ENCODE measurements around the gene PCDHGA7. TPM values are rescaled to one million over a fixed set of nuclear protein-coding genes. Genes with fewer than 3 reads are reported as not detected.
A peak's percentile ranks its signal among the peaks of the same experiment; 100 is the strongest.
"Not testable (repeated sequence)": the region's sequence is repeated elsewhere in the genome, so short reads cannot be mapped to it uniquely, and the experiment has no call there.

Gene PCDHGA7
- total RNA-seq, 1 donor from 2014 or later = 6.3 TPM

- peaks cover 4% of the 10 kb centered on the region for H3K27me3 Mint-ChIP-seq (ENCODE audit: unreplicated experiment)
- peaks cover 54% of the 10 kb centered on the region for H3K36me3 Mint-ChIP-seq (ENCODE audit: low read depth, unreplicated experiment)
These were observed 803 bp downstream of the PCDHGA7 start for GRCh38 chr5:141383345-141383744.

GRCh38 chr5:141384471-141385267, 2.1 kb downstream of the PCDHGA7 start:
- Mint-ChIP-seq H3K27ac (ENCODE audit: unreplicated experiment) (no peak overlapping the region), H3K27me3 (ENCODE audit: unreplicated experiment) (peaks cover 4% of the 10 kb centered on the region), H3K4me1 (ENCODE audit: unreplicated experiment) (no peaks in the 10 kb centered on the region), H3K36me3 (ENCODE audit: low read depth, unreplicated experiment) (peaks cover 65% of the 10 kb centered on the region), H3K9me3 (ENCODE audit: unreplicated experiment) (peaks cover 32% of the 10 kb centered on the region), H3K4me3 (ENCODE audit: unreplicated experiment) (peak overlapping the region; percentile 62)
- TF ChIP-seq, protein P1, sequence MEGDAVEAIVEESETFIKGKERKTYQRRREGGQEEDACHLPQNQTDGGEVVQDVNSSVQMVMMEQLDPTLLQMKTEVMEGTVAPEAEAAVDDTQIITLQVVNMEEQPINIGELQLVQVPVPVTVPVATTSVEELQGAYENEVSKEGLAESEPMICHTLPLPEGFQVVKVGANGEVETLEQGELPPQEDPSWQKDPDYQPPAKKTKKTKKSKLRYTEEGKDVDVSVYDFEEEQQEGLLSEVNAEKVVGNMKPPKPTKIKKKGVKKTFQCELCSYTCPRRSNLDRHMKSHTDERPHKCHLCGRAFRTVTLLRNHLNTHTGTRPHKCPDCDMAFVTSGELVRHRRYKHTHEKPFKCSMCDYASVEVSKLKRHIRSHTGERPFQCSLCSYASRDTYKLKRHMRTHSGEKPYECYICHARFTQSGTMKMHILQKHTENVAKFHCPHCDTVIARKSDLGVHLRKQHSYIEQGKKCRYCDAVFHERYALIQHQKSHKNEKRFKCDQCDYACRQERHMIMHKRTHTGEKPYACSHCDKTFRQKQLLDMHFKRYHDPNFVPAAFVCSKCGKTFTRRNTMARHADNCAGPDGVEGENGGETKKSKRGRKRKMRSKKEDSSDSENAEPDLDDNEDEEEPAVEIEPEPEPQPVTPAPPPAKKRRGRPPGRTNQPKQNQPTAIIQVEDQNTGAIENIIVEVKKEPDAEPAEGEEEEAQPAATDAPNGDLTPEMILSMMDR (IDR thresholded peaks at IDR 0.05; ENCODE audit: unreplicated experiment) = no peak
- DNase-seq (ENCODE audit: low spot score) = no peak

More at GRCh38 chr5:141383345-141383744, 803 bp downstream of the PCDHGA7 start:
- TF ChIP-seq, protein P1 (IDR thresholded peaks at IDR 0.05; ENCODE audit: unreplicated experiment) = no peak
- H3K4me3 Mint-ChIP-seq (ENCODE audit: unreplicated experiment) = peak overlapping the region; percentile 89
- H3K4me1 Mint-ChIP-seq (ENCODE audit: unreplicated experiment) = no peaks in the 10 kb centered on the region
- no peak overlapping the region for H3K27ac Mint-ChIP-seq (ENCODE audit: unreplicated experiment)
- peaks cover 24% of the 10 kb centered on the region for H3K9me3 Mint-ChIP-seq (ENCODE audit: unreplicated experiment)
- DNase-seq (ENCODE audit: low spot score) = no peak

DNA sequence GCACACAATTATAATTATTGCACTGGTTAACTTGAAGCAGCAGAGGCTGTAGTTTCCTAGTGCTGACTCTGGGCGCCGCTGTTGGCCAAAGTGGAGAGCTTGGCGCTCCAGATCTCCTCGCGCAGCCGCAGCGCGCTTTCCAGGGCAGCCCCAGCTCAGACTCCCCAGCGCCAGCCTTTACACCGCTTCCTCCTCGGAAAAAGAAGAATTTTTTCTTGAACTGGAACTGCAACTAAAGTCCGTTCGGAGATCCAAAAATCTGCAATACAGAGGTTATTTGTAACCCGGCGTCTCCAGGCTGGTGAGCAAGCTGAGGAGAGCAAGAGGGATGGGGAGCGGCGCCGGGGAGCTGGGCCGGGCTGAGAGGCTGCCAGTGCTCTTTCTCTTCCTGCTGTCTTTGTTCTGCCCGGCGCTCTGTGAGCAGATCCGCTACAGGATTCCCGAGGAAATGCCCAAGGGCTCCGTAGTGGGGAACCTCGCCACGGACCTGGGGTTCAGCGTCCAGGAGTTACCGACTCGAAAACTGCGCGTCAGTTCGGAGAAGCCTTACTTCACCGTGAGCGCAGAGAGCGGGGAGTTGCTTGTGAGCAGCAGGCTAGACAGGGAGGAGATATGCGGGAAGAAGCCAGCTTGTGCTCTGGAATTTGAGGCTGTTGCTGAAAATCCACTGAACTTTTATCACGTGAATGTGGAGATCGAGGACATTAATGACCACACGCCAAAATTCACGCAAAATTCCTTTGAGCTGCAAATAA, 5.2 kb downstream of the PCDHGA7 start, which contains the start of gene PCDHGB4:
PCDHGB4 (plus strand) TSS at position 142 of the 755 bp plus-strand sequence; CDS start at position 329, 187 bp downstream.
- H3K4me3 Mint-ChIP-seq (ENCODE audit: unreplicated experiment) = peak within 1 kb of the TSS; percentile 81
- peak; percentile 47 for DNase-seq (ENCODE audit: low spot score)
- not testable (repeated sequence) for H3K27me3 Mint-ChIP-seq (ENCODE audit: unreplicated experiment); H3K4me1 Mint-ChIP-seq (ENCODE audit: unreplicated experiment)
- TF ChIP-seq, protein P1 (IDR thresholded peaks at IDR 0.05; ENCODE audit: unreplicated experiment) = peak; percentile 13
- H3K36me3 Mint-ChIP-seq (ENCODE audit: low read depth, unreplicated experiment) = peaks cover 73% of the 10 kb centered on the region
- peak within 1 kb of the TSS; percentile 48 for H3K27ac Mint-ChIP-seq (ENCODE audit: unreplicated experiment)
- peaks cover 37% of the 10 kb centered on the region for H3K9me3 Mint-ChIP-seq (ENCODE audit: unreplicated experiment)

- H3K9me3 Mint-ChIP-seq (ENCODE audit: unreplicated experiment) = peaks cover 41% of the 10 kb centered on the region
- peaks cover 3% of the 10 kb centered on the region for H3K4me1 Mint-ChIP-seq (ENCODE audit: unreplicated experiment)
- peaks cover 8% of the 10 kb centered on the region for H3K27me3 Mint-ChIP-seq (ENCODE audit: unreplicated experiment)
- no peak for DNase-seq (ENCODE audit: low spot score)
- no peak overlapping the region for H3K27ac Mint-ChIP-seq (ENCODE audit: unreplicated experiment)
- H3K4me3 Mint-ChIP-seq (ENCODE audit: unreplicated experiment) = peak overlapping the region; percentile 81
- H3K36me3 Mint-ChIP-seq (ENCODE audit: low read depth, unreplicated experiment) = peaks cover 73% of the 10 kb centered on the region
- TF ChIP-seq, protein P1 (IDR thresholded peaks at IDR 0.05; ENCODE audit: unreplicated experiment) = no peak
These were observed 6.1 kb downstream of the PCDHGA7 start for GRCh38 chr5:141388661-141389060.

Measured in endothelial cell (in vitro differentiated cells).